HFFc6 (cell line): ENCODE measurements around the gene SYT7. TPM values are rescaled to one million over a fixed set of nuclear protein-coding genes. Genes with fewer than 3 reads are reported as not detected.

ENCODE experiments used
- DNase-seq: peaks from one replicate; pipeline ENCODE4 v3.0.0-alpha.2; 2018
- H3K27ac Mint-ChIP-seq: 2 replicates; pipeline ENCODE4 v1.8.0; 2020; ENCODE audit warnings: mild to moderate bottlenecking, mixed read lengths
- H3K27me3 Mint-ChIP-seq: 2 replicates; pipeline ENCODE4 v1.8.0; 2021; ENCODE audit warnings: mild to moderate bottlenecking, moderate library complexity, mixed read lengths; ENCODE audit not compliant: insufficient read depth
- H3K36me3 Mint-ChIP-seq: 2 replicates; pipeline ENCODE4 v1.8.0; 2021; ENCODE audit warnings: low read depth, mixed read lengths
- H3K4me1 Mint-ChIP-seq: 2 replicates; pipeline ENCODE4 v1.8.0; 2020; ENCODE audit warnings: low read depth, mixed read lengths
- H3K4me3 Mint-ChIP-seq: 2 replicates; pipeline ENCODE4 v1.8.0; 2020; ENCODE audit warnings: mild to moderate bottlenecking, moderate library complexity, mixed read lengths
- H3K9me3 Mint-ChIP-seq: 2 replicates; pipeline ENCODE4 v1.8.0; 2020; ENCODE audit warnings: mild to moderate bottlenecking, mixed read lengths
- CTCF ChIP-seq: fragments of 200-600 bp; sonication (generic); IDR thresholded peaks from 2 replicates; pipeline ENCODE4 v1.5.0; 2021; ENCODE audit warnings: antibody characterized with exemption, mild to moderate bottlenecking
- total RNA-seq, 6 experiments: library from RNA; stranded (reverse); fragmentation: NEBNext Ultra II Directional; extraction: Animal tissue kit (Norgen Biotek cat#: 25700); gene quantifications; 2 replicates in 1 of 6; 3 replicates in 5 of 6; pipeline ENCODE4 v1.2.3, GENCODE V29; 2021

The SYT7 gene
- total RNA-seq, 6 experiments from 2014 or later = 0.05 to 0.21 (median 0.11) TPM; not detected in 3

GRCh38 chr11:61526956-61527731 lies 53.7 kb downstream of the SYT7 start:
- H3K27ac Mint-ChIP-seq = no peak overlapping the region
- H3K27me3 Mint-ChIP-seq = peaks cover 69% of the 10 kb centered on the region
- no peaks in the 10 kb centered on the region for H3K36me3 Mint-ChIP-seq

GRCh38 chr11:61526229-61526628 lies 54.6 kb downstream of the SYT7 start:
- Mint-ChIP-seq H3K9me3 (no peaks in the 10 kb centered on the region), H3K4me3 (no peak overlapping the region), H3K27ac (no peak overlapping the region), H3K4me1 (no peaks in the 10 kb centered on the region), H3K36me3 (no peaks in the 10 kb centered on the region), H3K27me3 (peaks cover 69% of the 10 kb centered on the region)
- no peak for TF ChIP-seq CTCF
- no peak for DNase-seq

More at GRCh38 chr11:61526956-61527731, 53.7 kb downstream of the SYT7 start:
- no peaks in the 10 kb centered on the region for H3K9me3 Mint-ChIP-seq
- no peaks in the 10 kb centered on the region for H3K4me1 Mint-ChIP-seq
- no peak overlapping the region for H3K4me3 Mint-ChIP-seq
- no peak for DNase-seq
- no peak for TF ChIP-seq CTCF

GRCh38 chr11:61524963-61525587 lies 55.8 kb downstream of the SYT7 start:
- Mint-ChIP-seq H3K9me3 (no peaks in the 10 kb centered on the region), H3K27me3 (peaks cover 60% of the 10 kb centered on the region), H3K36me3 (no peaks in the 10 kb centered on the region), H3K27ac (no peak overlapping the region), H3K4me3 (no peak overlapping the region), H3K4me1 (no peaks in the 10 kb centered on the region)
- no peak for TF ChIP-seq CTCF
- DNase-seq = no peak

- Mint-ChIP-seq H3K9me3 (no peaks in the 10 kb centered on the region), H3K4me3 (no peak overlapping the region), H3K4me1 (no peaks in the 10 kb centered on the region), H3K27ac (no peak overlapping the region), H3K27me3 (peaks cover 57% of the 10 kb centered on the region), H3K36me3 (no peaks in the 10 kb centered on the region)
- no peak for DNase-seq
- TF ChIP-seq CTCF = no peak
Measured at GRCh38 chr11:61524446-61524845, 56.4 kb downstream of the SYT7 start.

GRCh38 chr11:61522881-61523280 lies 58.0 kb downstream of the SYT7 start:
- Mint-ChIP-seq H3K4me1 (no peaks in the 10 kb centered on the region), H3K9me3 (no peaks in the 10 kb centered on the region), H3K27me3 (peaks cover 54% of the 10 kb centered on the region), H3K27ac (no peak overlapping the region), H3K36me3 (no peaks in the 10 kb centered on the region), H3K4me3 (no peak overlapping the region)
- no peak for DNase-seq
- no peak for TF ChIP-seq CTCF
